Measurements from ENCODE around the gene COMMD9.
A peak's percentile ranks its signal among the peaks of the same experiment; 100 is the strongest.

Gene COMMD9

GRCh38 chr11:36312611-36313472, 23.6 kb upstream of the COMMD9 start:
- peaks cover 13% of the 10 kb centered on the region for H3K4me1 ChIP-seq (ENCODE audit: insufficient read depth, low read length)
- H3K9me3 ChIP-seq (ENCODE audit: low read length), result no peaks in the 10 kb centered on the region
- no peak overlapping the region for H3K4me3 ChIP-seq (ENCODE audit: low read length)
- H2AFZ ChIP-seq (ENCODE audit: low read depth, low read length), result no peak overlapping the region
- H3K27me3 ChIP-seq (ENCODE audit: insufficient read depth, low read length), result no peaks in the 10 kb centered on the region
- no peaks in the 10 kb centered on the region for H3K36me3 ChIP-seq (ENCODE audit: insufficient read depth, low read length)

- no peak overlapping the region for H3K4me3 ChIP-seq (ENCODE audit: low read length)
- peaks cover 13% of the 10 kb centered on the region for H3K4me1 ChIP-seq (ENCODE audit: insufficient read depth, low read length)
- H3K27me3 ChIP-seq (ENCODE audit: insufficient read depth, low read length), result no peaks in the 10 kb centered on the region
Observed at GRCh38 chr11:36311926-36312595, 22.8 kb upstream of the COMMD9 start.

GRCh38 chr11:36309779-36310178, 20.6 kb upstream of the COMMD9 start:
- Histone ChIP-seq H2AFZ (ENCODE audit: low read depth, low read length) (no peak overlapping the region), H3K9me3 (ENCODE audit: low read length) (no peaks in the 10 kb centered on the region), H3K36me3 (ENCODE audit: insufficient read depth, low read length) (no peaks in the 10 kb centered on the region), H3K4me3 (ENCODE audit: low read length) (no peak overlapping the region), H3K4me1 (ENCODE audit: insufficient read depth, low read length) (peaks cover 10% of the 10 kb centered on the region), H3K27me3 (ENCODE audit: insufficient read depth, low read length) (no peaks in the 10 kb centered on the region)

More at GRCh38 chr11:36311926-36312595, 22.8 kb upstream of the COMMD9 start:
- Histone ChIP-seq H3K36me3 (ENCODE audit: insufficient read depth, low read length) (no peaks in the 10 kb centered on the region), H3K9me3 (ENCODE audit: low read length) (no peaks in the 10 kb centered on the region), H2AFZ (ENCODE audit: low read depth, low read length) (no peak overlapping the region)

GRCh38 chr11:36308577-36308976, 19.4 kb upstream of the COMMD9 start:
- Histone ChIP-seq H3K36me3 (ENCODE audit: insufficient read depth, low read length) (no peaks in the 10 kb centered on the region), H3K4me1 (ENCODE audit: insufficient read depth, low read length) (peaks cover 2% of the 10 kb centered on the region), H3K4me3 (ENCODE audit: low read length) (no peak overlapping the region), H3K27me3 (ENCODE audit: insufficient read depth, low read length) (no peaks in the 10 kb centered on the region), H3K9me3 (ENCODE audit: low read length) (no peaks in the 10 kb centered on the region), H2AFZ (ENCODE audit: low read depth, low read length) (no peak overlapping the region)

GRCh38 chr11:36306888-36307287, 17.7 kb upstream of the COMMD9 start:
- Histone ChIP-seq H3K9me3 (ENCODE audit: low read length) (no peaks in the 10 kb centered on the region), H3K4me1 (ENCODE audit: insufficient read depth, low read length) (no peaks in the 10 kb centered on the region), H3K36me3 (ENCODE audit: insufficient read depth, low read length) (no peaks in the 10 kb centered on the region), H3K27me3 (ENCODE audit: insufficient read depth, low read length) (no peaks in the 10 kb centered on the region), H2AFZ (ENCODE audit: low read depth, low read length) (no peak overlapping the region), H3K4me3 (ENCODE audit: low read length) (no peak overlapping the region)

GRCh38 chr11:36305047-36305446, 15.8 kb upstream of the COMMD9 start:
- Histone ChIP-seq H2AFZ (ENCODE audit: low read depth, low read length) (no peak overlapping the region), H3K27me3 (ENCODE audit: insufficient read depth, low read length) (no peaks in the 10 kb centered on the region), H3K4me3 (ENCODE audit: low read length) (no peak overlapping the region), H3K9me3 (ENCODE audit: low read length) (no peaks in the 10 kb centered on the region), H3K4me1 (ENCODE audit: insufficient read depth, low read length) (no peaks in the 10 kb centered on the region), H3K36me3 (ENCODE audit: insufficient read depth, low read length) (no peaks in the 10 kb centered on the region)

GRCh38 chr11:36304351-36304750, 15.1 kb upstream of the COMMD9 start:
- H3K27me3 ChIP-seq (ENCODE audit: insufficient read depth, low read length), result no peaks in the 10 kb centered on the region
- no peaks in the 10 kb centered on the region for H3K4me1 ChIP-seq (ENCODE audit: insufficient read depth, low read length)

GRCh38 chr11:36300650-36301049, 11.4 kb upstream of the COMMD9 start:
- no peaks in the 10 kb centered on the region for H3K36me3 ChIP-seq (ENCODE audit: insufficient read depth, low read length)
- no peak overlapping the region for H2AFZ ChIP-seq (ENCODE audit: low read depth, low read length)
- peaks cover 2% of the 10 kb centered on the region for H3K9me3 ChIP-seq (ENCODE audit: low read length)
- no peak overlapping the region for H3K4me3 ChIP-seq (ENCODE audit: low read length)
- H3K27me3 ChIP-seq (ENCODE audit: insufficient read depth, low read length), result no peaks in the 10 kb centered on the region
- H3K4me1 ChIP-seq (ENCODE audit: insufficient read depth, low read length), result peaks cover 17% of the 10 kb centered on the region

More at GRCh38 chr11:36304351-36304750, 15.1 kb upstream of the COMMD9 start:
- no peaks in the 10 kb centered on the region for H3K36me3 ChIP-seq (ENCODE audit: insufficient read depth, low read length)
- H3K4me3 ChIP-seq (ENCODE audit: low read length), result no peak overlapping the region
- H2AFZ ChIP-seq (ENCODE audit: low read depth, low read length), result no peak overlapping the region
- no peaks in the 10 kb centered on the region for H3K9me3 ChIP-seq (ENCODE audit: low read length)

GRCh38 chr11:36296884-36297543, 7.8 kb upstream of the COMMD9 start:
- Histone ChIP-seq H3K27me3 (ENCODE audit: insufficient read depth, low read length) (no peaks in the 10 kb centered on the region), H3K36me3 (ENCODE audit: insufficient read depth, low read length) (no peaks in the 10 kb centered on the region), H3K4me3 (ENCODE audit: low read length) (no peak overlapping the region), H2AFZ (ENCODE audit: low read depth, low read length) (no peak overlapping the region), H3K9me3 (ENCODE audit: low read length) (peaks cover 2% of the 10 kb centered on the region), H3K4me1 (ENCODE audit: insufficient read depth, low read length) (peaks cover 24% of the 10 kb centered on the region)

GRCh38 chr11:36295926-36296325, 6.7 kb upstream of the COMMD9 start, which contains the start of gene PRR5L:
TSS of gene PRR5L (plus strand) at chr11:36296288. CDS start at chr11:36401122, 104,834 bp downstream.
- Histone ChIP-seq H3K36me3 (ENCODE audit: insufficient read depth, low read length) (no peaks in the 10 kb centered on the region), H2AFZ (ENCODE audit: low read depth, low read length) (no peak within 1 kb of the TSS), H3K4me1 (ENCODE audit: insufficient read depth, low read length) (peaks cover 24% of the 10 kb centered on the region), H3K9me3 (ENCODE audit: low read length) (peaks cover 2% of the 10 kb centered on the region), H3K4me3 (ENCODE audit: low read length) (no peak within 1 kb of the TSS), H3K27me3 (ENCODE audit: insufficient read depth, low read length) (no peaks in the 10 kb centered on the region)

- Histone ChIP-seq H3K4me1 (ENCODE audit: insufficient read depth, low read length) (peaks cover 33% of the 10 kb centered on the region), H3K4me3 (ENCODE audit: low read length) (no peak overlapping the region), H2AFZ (ENCODE audit: low read depth, low read length) (no peak overlapping the region), H3K27me3 (ENCODE audit: insufficient read depth, low read length) (no peaks in the 10 kb centered on the region), H3K36me3 (ENCODE audit: insufficient read depth, low read length) (no peaks in the 10 kb centered on the region), H3K9me3 (ENCODE audit: low read length) (no peaks in the 10 kb centered on the region)
Observed at GRCh38 chr11:36292311-36292722, 3.1 kb upstream of the COMMD9 start.

GRCh38 chr11:36288442-36289225, 590 bp downstream of the COMMD9 start:
- Histone ChIP-seq H3K4me3 (ENCODE audit: low read length) (peak overlapping the region; percentile 76), H2AFZ (ENCODE audit: low read depth, low read length) (peak overlapping the region; percentile 62), H3K4me1 (ENCODE audit: insufficient read depth, low read length) (peaks cover 9% of the 10 kb centered on the region), H3K36me3 (ENCODE audit: insufficient read depth, low read length) (no peaks in the 10 kb centered on the region), H3K27me3 (ENCODE audit: insufficient read depth, low read length) (no peaks in the 10 kb centered on the region), H3K9me3 (ENCODE audit: low read length) (no peaks in the 10 kb centered on the region)
